GM19395 (cell line): Measurements from ENCODE around the gene IL6R.

ENCODE experiments used
- ATAC-seq: cut with Tn5 transposase; IDR thresholded peaks from one replicate; pipeline ENCODE4 v1.9.1; 2021; ENCODE audit warnings: mild to moderate bottlenecking, moderate library complexity; ENCODE audit not compliant: unreplicated experiment

Gene IL6R

GRCh38 chr1:154446789-154447188 is 41.6 kb downstream of the IL6R start:
- no peak for ATAC-seq

- no peak for ATAC-seq
Observed at GRCh38 chr1:154448331-154448811, 43.2 kb downstream of the IL6R start.

GRCh38 chr1:154453161-154453560 is 48.0 kb downstream of the IL6R start:
- ATAC-seq: no peak

GRCh38 chr1:154453574-154454352 is 48.6 kb downstream of the IL6R start:
- ATAC-seq: no peak

GRCh38 chr1:154454386-154455120 is 49.4 kb downstream of the IL6R start:
- ATAC-seq: no peak

GRCh38 chr1:154456631-154457030 is 51.5 kb downstream of the IL6R start:
- no peak for ATAC-seq

GRCh38 chr1:154459080-154459479 is 53.9 kb downstream of the IL6R start:
- ATAC-seq: no peak

GRCh38 chr1:154460695-154461260 is 55.6 kb downstream of the IL6R start:
- ATAC-seq: no peak

GRCh38 chr1:154463512-154463990 is 58.4 kb downstream of the IL6R start:
- no peak for ATAC-seq

GRCh38 chr1:154465621-154466195 is 60.6 kb downstream of the IL6R start:
- no peak for ATAC-seq

- no peak for ATAC-seq
Observed at GRCh38 chr1:154466206-154466605, 61.1 kb downstream of the IL6R start.

- no peak for ATAC-seq
Observed at GRCh38 chr1:154466921-154467417, 61.8 kb downstream of the IL6R start.

GRCh38 chr1:154467434-154468102 is 62.4 kb downstream of the IL6R start:
- no peak for ATAC-seq

GRCh38 chr1:154468535-154469250 is 63.5 kb downstream of the IL6R start:
- ATAC-seq: no peak

- ATAC-seq: no peak
Observed at GRCh38 chr1:154469844-154470560, 64.9 kb downstream of the IL6R start.

- no peak for ATAC-seq
Observed at GRCh38 chr1:154471304-154471703, 66.2 kb downstream of the IL6R start.

- no peak for ATAC-seq
Observed at GRCh38 chr1:154474802-154475201, 69.7 kb downstream of the IL6R start.

GRCh38 chr1:154476791-154477190 is 71.6 kb downstream of the IL6R start:
- no peak for ATAC-seq

- ATAC-seq: no peak
Observed at GRCh38 chr1:154478013-154478412, 72.9 kb downstream of the IL6R start.
